Stimulated activated CD4-positive, alpha-beta T cell treated with anti-CD3 and anti-CD28 coated beads, Interleukin-1b, Interleukin-23, amount 100 ng/mL, for 24 hours (primary cell): ENCODE measurements around the gene RIMKLB.

Experiments
- DNase-seq, 4 experiments: peaks; one replicate each; pipeline ENCODE4 v3.0.0-alpha.2; 2020; ENCODE audit warnings: low read depth in 4 of 4, low spot score in 1 of 4

Gene RIMKLB

GRCh38 chr12:8697476-8698131 lies at the start of gene RIMKLB:
Gene RIMKLB (plus strand): TSS chr12:8697991. CDS start chr12:8713867, 15,876 bp downstream.
- DNase-seq, result peak; percentile 43 to 71 (median 55)

- peak in 3 of 4 experiments; percentile 24 to 69 (median 27) for DNase-seq
Observed at GRCh38 chr12:8648576-8649205, 49.1 kb upstream of the RIMKLB start.

- DNase-seq, result no peak
Observed at GRCh38 chr12:8655421-8655820, 42.4 kb upstream of the RIMKLB start.

GRCh38 chr12:8658346-8658745 lies 39.4 kb upstream of the RIMKLB start:
- DNase-seq, result no peak

GRCh38 chr12:8661016-8661415 lies 36.8 kb upstream of the RIMKLB start:
- DNase-seq, result no peak

- no peak for DNase-seq
Observed at GRCh38 chr12:8661751-8662150, 36.0 kb upstream of the RIMKLB start.

GRCh38 chr12:8662593-8662992 lies 35.2 kb upstream of the RIMKLB start, which contains the start of gene MFAP5:
Gene MFAP5 (minus strand): TSS chr12:8662826. CDS start chr12:8662104, 722 bp downstream.
- no peak for DNase-seq

- no peak for DNase-seq
Observed at GRCh38 chr12:8664228-8664913, 33.4 kb upstream of the RIMKLB start.

GRCh38 chr12:8665759-8666158 lies 32.0 kb upstream of the RIMKLB start:
- DNase-seq, result no peak

GRCh38 chr12:8667270-8667669 lies 30.5 kb upstream of the RIMKLB start:
- no peak for DNase-seq

GRCh38 chr12:8668441-8668840 lies 29.4 kb upstream of the RIMKLB start:
- DNase-seq, result no peak

- no peak for DNase-seq
Observed at GRCh38 chr12:8672381-8672780, 25.4 kb upstream of the RIMKLB start.

- DNase-seq, result no peak
Observed at GRCh38 chr12:8675591-8676036, 22.2 kb upstream of the RIMKLB start.

- DNase-seq, result no peak
Observed at GRCh38 chr12:8676651-8677050, 21.1 kb upstream of the RIMKLB start.

GRCh38 chr12:8677362-8677761 lies 20.4 kb upstream of the RIMKLB start:
- no peak for DNase-seq

GRCh38 chr12:8678661-8679111 lies 19.1 kb upstream of the RIMKLB start:
- DNase-seq, result no peak

GRCh38 chr12:8680533-8680932 lies 17.3 kb upstream of the RIMKLB start:
- DNase-seq, result no peak

- DNase-seq, result no peak
Observed at GRCh38 chr12:8681129-8681884, 16.5 kb upstream of the RIMKLB start.

- no peak for DNase-seq
Observed at GRCh38 chr12:8685051-8685450, 12.7 kb upstream of the RIMKLB start.

GRCh38 chr12:8687846-8688601 lies 9.8 kb upstream of the RIMKLB start:
- no peak for DNase-seq

GRCh38 chr12:8689681-8690080 lies 8.1 kb upstream of the RIMKLB start:
- no peak for DNase-seq
